Choroid plexus epithelial cell (primary cell): ENCODE data around the gene FOXO6.

ENCODE experiments used
- DNase-seq: peaks from one replicate; pipeline ENCODE4 v3.0.0-alpha.2; 2010; ENCODE audit warnings: low read depth
- H3K4me3 ChIP-seq: 2 replicates; pipeline ENCODE4 v1.5.1; 2011; ENCODE audit warnings: low read depth, mild to moderate bottlenecking, control low read depth, low read length, moderate library complexity
- TF ChIP-seq, protein P1 (sequence below): conservative IDR thresholded peaks from 2 replicates; pipeline ENCODE4 v1.5.1; 2011; ENCODE audit warnings: low read depth, mild to moderate bottlenecking, control low read depth, inconsistent platforms, low read length, moderate library complexity

The FOXO6 gene

DNA sequence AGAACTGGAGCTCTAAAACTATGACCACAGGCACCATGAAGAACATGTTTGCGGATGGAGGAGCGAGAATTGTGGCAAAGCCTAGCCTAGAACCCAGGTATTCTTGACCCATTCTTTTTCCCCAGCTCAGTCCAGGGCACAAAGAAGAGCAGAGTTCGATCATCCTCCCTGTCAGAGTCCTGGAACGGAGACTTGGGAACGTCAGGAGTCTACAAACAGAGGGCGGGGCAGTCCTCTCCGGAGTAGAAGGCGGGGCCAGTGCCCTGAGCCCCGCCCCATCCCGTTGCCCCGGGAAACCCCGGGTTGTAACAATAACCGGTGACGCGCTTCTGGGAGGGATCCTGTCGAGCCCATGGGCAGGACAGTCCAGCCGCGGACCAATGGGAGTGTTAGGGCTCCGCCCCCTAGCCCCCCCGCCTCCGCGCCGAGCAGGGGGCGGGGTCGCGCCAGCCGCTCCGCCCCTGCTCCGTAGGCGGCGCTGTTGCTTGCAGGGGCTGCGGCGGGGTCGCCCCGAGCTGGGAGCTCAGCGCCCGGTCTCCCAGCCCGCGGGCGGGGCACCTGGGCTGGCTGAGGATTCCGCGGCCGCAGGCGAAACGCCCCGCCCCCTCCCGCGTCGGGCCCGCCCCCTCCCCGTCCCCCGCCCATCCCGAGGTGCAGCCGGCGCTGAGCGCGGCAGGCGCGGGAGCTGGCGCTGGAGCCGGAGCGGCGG, at the start of gene FOXO6:
Gene FOXO6 (plus strand): TSS at position 649 of the 709 bp plus-strand sequence.
- DNase-seq, result peak; percentile 97
- TF ChIP-seq, protein P1, sequence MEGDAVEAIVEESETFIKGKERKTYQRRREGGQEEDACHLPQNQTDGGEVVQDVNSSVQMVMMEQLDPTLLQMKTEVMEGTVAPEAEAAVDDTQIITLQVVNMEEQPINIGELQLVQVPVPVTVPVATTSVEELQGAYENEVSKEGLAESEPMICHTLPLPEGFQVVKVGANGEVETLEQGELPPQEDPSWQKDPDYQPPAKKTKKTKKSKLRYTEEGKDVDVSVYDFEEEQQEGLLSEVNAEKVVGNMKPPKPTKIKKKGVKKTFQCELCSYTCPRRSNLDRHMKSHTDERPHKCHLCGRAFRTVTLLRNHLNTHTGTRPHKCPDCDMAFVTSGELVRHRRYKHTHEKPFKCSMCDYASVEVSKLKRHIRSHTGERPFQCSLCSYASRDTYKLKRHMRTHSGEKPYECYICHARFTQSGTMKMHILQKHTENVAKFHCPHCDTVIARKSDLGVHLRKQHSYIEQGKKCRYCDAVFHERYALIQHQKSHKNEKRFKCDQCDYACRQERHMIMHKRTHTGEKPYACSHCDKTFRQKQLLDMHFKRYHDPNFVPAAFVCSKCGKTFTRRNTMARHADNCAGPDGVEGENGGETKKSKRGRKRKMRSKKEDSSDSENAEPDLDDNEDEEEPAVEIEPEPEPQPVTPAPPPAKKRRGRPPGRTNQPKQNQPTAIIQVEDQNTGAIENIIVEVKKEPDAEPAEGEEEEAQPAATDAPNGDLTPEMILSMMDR, result no peak

DNA sequence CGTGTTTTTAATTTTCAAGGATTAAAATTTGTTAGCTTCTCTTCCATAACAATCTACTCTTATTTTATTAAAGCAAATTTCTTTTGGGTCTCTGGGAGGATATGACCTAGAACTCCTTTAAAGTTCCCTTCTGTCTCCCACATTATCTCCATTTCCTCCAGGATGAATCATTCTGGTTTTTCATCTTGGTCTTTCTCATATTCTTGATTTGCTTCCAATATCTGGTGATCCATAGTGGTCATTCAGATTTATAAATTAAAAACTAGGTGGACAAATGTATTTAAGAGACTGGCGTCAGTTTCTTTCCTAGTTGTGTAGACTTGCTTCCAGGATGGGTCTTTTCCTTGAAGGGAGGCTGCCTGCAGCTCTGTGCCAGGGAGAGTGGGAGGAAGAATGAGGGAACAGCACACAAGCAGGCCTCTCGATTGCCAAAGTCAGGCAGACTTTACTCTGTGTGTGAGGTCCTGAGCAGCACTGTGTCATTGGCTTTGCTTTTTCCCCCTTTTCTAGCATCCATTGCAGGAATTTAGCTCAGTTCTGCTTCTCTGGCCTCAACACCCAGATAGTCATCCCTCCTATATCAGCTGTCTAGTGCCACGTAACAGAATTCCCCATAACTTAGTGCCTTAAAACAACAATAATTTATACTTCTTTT, 48.1 kb upstream of the FOXO6 start:
- DNase-seq, result no peak
- TF ChIP-seq, protein P1, result no peak
- no peak overlapping the region for H3K4me3 ChIP-seq

More for the DNA sequence above, at the start of gene FOXO6:
- H3K4me3 ChIP-seq, result peak within 1 kb of the TSS; percentile 56

DNA sequence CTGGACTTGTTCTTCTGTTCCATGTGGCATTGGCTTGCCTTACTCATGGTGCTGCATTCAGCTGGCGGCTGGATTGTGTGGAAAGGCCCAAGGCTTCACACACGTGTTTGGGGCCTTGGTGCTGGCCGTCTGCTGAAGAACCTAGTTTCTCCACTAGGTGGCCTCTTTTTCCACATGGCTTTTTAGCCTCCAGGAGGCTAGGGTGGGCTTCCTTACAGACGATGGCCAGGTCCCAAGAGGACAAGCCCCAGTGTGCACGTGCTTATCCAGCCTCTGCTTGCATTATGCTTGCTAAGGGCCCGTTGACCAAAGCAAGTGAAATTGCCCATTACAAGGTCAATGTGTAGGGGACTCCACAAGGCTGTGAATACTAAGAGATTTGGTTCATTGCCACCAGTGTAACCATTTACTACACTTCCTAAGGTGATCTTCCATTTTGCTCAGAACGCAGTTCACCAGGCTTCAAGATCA, 47.5 kb upstream of the FOXO6 start:
- no peak overlapping the region for H3K4me3 ChIP-seq
- DNase-seq, result peak; percentile 21
- TF ChIP-seq, protein P1, result peak; percentile 62

DNA sequence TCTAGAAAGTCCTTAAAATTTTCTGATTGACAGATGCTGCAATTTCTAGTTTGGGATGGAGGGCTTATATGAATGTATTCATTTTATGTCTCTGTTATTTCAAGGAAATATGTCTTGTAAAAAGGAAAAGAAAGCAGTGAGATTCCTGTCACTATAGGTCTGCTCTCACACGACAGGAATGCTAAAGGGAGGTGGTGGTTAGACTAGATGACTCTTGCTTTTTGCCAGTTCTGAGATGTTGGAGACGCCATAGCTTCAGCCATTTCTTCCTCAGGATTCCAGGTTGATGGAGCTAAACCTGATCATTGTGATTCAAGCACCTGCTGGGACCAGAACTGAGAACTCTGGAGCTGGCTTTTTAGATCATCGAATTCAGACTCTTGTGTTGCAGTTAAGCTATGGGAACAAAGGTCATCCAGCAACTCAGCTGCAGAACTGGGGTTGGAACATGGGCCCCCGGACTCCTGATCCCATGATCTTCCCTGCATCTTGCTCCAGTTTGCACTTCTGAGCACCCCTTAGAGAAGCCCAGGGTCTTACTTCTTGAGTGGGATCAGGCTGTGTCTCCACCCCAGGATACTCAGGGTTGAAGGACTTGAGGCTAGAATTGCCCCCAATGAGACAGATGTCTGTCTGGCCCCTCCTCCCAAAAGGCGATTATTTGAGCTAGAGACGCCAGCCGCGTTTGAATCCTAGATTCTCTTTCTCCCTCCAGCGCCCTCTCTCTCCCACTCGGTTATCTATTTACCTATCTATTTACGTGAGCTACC, 46.7 kb upstream of the FOXO6 start:
- no peak overlapping the region for H3K4me3 ChIP-seq
- DNase-seq, result peak; percentile 38
- TF ChIP-seq, protein P1, result no peak

DNA sequence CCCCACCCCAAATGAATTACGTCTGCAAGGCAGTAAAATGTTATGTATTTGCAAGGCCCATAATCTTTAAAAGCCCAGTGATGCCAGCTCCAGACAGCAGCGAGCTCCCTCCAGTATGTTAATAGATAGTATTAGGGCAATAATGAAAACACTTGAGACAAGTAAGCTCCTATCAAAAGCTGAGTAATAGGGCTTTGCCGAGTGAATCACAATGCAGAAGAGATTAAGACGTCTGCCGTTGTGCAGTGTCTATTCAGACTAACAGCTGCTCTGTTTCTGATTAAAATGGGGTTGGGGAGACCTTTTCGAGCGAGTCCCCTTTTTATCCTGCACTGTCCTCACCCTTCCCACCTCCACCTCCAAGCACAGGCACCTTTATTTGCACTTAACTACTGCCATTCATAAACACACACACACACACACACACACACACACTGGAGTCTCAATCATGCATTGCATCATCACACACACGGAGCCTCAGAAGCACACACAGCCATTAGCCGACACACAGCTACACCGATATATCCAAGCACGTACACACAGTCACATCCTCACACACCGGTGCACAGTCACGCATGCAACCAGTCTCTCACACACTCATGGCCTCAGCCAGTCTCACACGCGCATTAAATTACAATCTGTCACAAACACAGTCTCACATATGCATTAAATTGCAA, 46.0 kb upstream of the FOXO6 start:
- TF ChIP-seq, protein P1, result no peak

DNA sequence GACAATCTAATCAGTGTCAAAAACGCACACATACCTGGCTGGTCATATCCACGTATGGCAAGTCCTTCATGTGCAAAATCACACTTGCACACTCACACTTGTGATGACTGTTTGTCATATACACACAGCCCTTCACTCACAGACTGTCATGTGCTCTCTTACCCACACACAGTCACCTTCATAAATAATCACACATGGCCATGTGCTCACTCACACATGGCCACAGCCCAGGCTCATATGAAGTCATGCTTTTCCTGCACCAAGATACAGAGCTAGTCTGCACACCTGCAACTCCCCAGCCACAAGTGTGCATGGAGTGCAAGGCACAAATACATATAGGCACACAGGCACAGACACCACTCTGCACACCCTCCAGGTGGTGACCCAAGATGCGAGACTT, 45.4 kb upstream of the FOXO6 start:
- TF ChIP-seq, protein P1, result no peak
- H3K4me3 ChIP-seq, result no peak overlapping the region
- no peak for DNase-seq

More for the DNA sequence above, 46.0 kb upstream of the FOXO6 start:
- DNase-seq, result peak; percentile 18
- H3K4me3 ChIP-seq, result no peak overlapping the region
